WERI-Rb-1 (cell line): Measurements from ENCODE around the gene ADGRF5.

Source experiments
- DNase-seq: peaks from one replicate; pipeline ENCODE4 v3.0.0-alpha.2; 2020
- H3K27ac ChIP-seq: fragments of 250-450 bp; sonication (Bioruptor Pico); 2 replicates; pipeline ENCODE4 v1.5.1; 2020; ENCODE audit warnings: mild to moderate bottlenecking, moderate library complexity
- H3K27me3 ChIP-seq: fragments of 250-450 bp; sonication (Bioruptor Pico); 2 replicates; pipeline ENCODE4 v1.5.1; 2021; ENCODE audit warnings: mild to moderate bottlenecking, low read depth, moderate library complexity; ENCODE audit not compliant: insufficient read depth, severe bottlenecking
- H3K36me3 ChIP-seq: fragments of 250-450 bp; sonication (Bioruptor Pico); 2 replicates; pipeline ENCODE4 v1.5.1; 2020; ENCODE audit warnings: mild to moderate bottlenecking, moderate library complexity
- H3K4me3 ChIP-seq: 2 replicates; pipeline ENCODE4 v1.5.1; 2011; ENCODE audit warnings: low read depth, mild to moderate bottlenecking, control low read depth, low read length
- H3K9me3 ChIP-seq: fragments of 250-450 bp; sonication (Bioruptor Pico); 2 replicates; pipeline ENCODE4 v1.5.1; 2021; ENCODE audit warnings: mild to moderate bottlenecking, moderate library complexity; ENCODE audit not compliant: severe bottlenecking
- CTCF ChIP-seq: IDR thresholded peaks from 2 replicates; pipeline ENCODE4 v1.5.1; 2011; ENCODE audit warnings: low read depth, mild to moderate bottlenecking, control low read depth, inconsistent platforms, low read length

The ADGRF5 gene

GRCh38 chr6:46896871-46897270 lies 24.9 kb downstream of the ADGRF5 start:
- Histone ChIP-seq H3K36me3 (no peaks in the 10 kb centered on the region), H3K4me3 (no peak overlapping the region), H3K9me3 (no peaks in the 10 kb centered on the region), H3K27ac (no peak overlapping the region), H3K27me3 (no peaks in the 10 kb centered on the region)
- DNase-seq, result no peak
- no peak for TF ChIP-seq CTCF

- TF ChIP-seq CTCF, result no peak
- Histone ChIP-seq H3K27ac (no peak overlapping the region), H3K9me3 (no peaks in the 10 kb centered on the region), H3K4me3 (no peak overlapping the region), H3K27me3 (no peaks in the 10 kb centered on the region), H3K36me3 (no peaks in the 10 kb centered on the region)
- DNase-seq, result no peak
Observed at GRCh38 chr6:46895930-46896329, 25.8 kb downstream of the ADGRF5 start.

GRCh38 chr6:46894433-46894832 lies 27.3 kb downstream of the ADGRF5 start:
- Histone ChIP-seq H3K36me3 (no peaks in the 10 kb centered on the region), H3K4me3 (no peak overlapping the region), H3K27me3 (no peaks in the 10 kb centered on the region), H3K27ac (no peak overlapping the region), H3K9me3 (no peaks in the 10 kb centered on the region)
- TF ChIP-seq CTCF, result no peak
- DNase-seq, result no peak

- Histone ChIP-seq H3K27ac (no peak overlapping the region), H3K9me3 (no peaks in the 10 kb centered on the region), H3K27me3 (no peaks in the 10 kb centered on the region), H3K4me3 (no peak overlapping the region), H3K36me3 (no peaks in the 10 kb centered on the region)
- DNase-seq, result no peak
- no peak for TF ChIP-seq CTCF
Observed at GRCh38 chr6:46893648-46894047, 28.1 kb downstream of the ADGRF5 start.

- no peak for DNase-seq
- Histone ChIP-seq H3K27ac (no peak overlapping the region), H3K4me3 (no peak overlapping the region), H3K36me3 (no peaks in the 10 kb centered on the region), H3K27me3 (no peaks in the 10 kb centered on the region), H3K9me3 (no peaks in the 10 kb centered on the region)
- no peak for TF ChIP-seq CTCF
Observed at GRCh38 chr6:46891252-46891795, 30.4 kb downstream of the ADGRF5 start.

- no peaks in the 10 kb centered on the region for H3K36me3 ChIP-seq
- no peak overlapping the region for H3K4me3 ChIP-seq
- no peak for TF ChIP-seq CTCF
- no peak for DNase-seq
- no peak overlapping the region for H3K27ac ChIP-seq
- no peaks in the 10 kb centered on the region for H3K9me3 ChIP-seq
- H3K27me3 ChIP-seq, result no peaks in the 10 kb centered on the region
Observed at GRCh38 chr6:46888578-46888977, 33.2 kb downstream of the ADGRF5 start.
